GM19468 (cell line): ENCODE results near the gene ELFN1.

Source experiments
- ATAC-seq: cut with Tn5 transposase; IDR thresholded peaks from one replicate; pipeline ENCODE4 v1.9.1; 2021; ENCODE audit warnings: mild to moderate bottlenecking, moderate library complexity, moderate number of reproducible peaks; ENCODE audit not compliant: unreplicated experiment; ENCODE audit errors: extremely low read depth

ELFN1 gene

DNA sequence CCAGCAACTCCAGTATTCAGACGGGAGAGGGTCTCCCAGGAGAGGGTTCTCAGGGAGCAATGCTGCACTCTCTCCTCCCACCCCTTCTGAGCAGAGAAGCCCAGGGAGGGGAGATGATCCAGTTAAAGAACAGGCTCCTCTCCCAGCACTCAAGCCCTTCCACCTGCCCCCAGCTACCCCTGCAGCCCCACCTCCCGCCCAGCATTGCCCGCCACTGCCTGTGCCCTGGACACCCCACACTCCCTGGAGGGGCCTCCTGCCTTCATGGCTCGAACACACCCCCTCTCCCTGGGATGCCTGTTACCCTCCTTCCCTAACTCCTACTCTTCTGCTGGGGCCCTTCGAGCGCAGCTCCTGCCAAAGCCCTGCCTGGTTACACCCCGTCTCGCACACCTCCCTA, 66.8 kb downstream of the ELFN1 start:
- ATAC-seq: no peak

DNA sequence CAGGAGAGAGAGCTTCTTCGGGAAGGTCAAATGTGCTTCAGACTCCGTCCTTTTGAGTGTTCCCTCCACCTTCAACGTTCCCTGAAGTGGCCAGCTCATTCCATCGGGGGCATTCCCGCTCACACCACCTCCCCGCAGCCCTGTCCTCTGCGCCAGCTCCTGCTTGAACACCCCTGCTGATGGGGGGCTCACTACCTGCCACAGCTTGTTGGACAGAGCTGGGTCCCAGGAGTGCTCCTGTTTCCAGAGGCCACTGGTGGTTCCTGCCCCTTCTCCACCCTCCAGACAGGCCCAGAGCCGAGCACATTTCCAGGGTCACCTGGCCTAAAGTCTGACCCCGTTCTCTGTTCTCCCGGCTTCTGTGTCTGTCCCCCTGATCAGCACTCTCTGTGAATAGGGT, 67.4 kb downstream of the ELFN1 start:
- no peak for ATAC-seq

DNA sequence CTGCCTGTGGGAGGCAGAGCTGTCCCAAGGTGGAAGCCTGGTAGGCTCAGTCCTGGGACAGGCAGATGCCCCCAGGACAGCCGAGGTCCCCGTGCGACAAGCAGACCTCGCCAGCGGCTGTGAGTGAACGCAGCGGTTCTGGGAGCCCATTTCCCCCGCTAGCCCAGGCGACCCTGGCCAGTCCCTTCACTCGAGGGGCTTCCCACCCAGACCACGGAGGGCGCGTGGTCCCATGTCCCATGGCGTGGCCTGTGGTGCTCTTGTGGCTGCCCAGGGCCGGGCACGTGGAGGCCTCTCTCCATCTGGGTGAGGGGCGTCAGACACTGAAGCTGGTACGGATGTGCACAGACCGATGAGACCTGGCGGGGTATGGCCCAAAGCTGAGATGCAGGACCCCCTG, 67.9 kb downstream of the ELFN1 start:
- ATAC-seq: no peak

DNA sequence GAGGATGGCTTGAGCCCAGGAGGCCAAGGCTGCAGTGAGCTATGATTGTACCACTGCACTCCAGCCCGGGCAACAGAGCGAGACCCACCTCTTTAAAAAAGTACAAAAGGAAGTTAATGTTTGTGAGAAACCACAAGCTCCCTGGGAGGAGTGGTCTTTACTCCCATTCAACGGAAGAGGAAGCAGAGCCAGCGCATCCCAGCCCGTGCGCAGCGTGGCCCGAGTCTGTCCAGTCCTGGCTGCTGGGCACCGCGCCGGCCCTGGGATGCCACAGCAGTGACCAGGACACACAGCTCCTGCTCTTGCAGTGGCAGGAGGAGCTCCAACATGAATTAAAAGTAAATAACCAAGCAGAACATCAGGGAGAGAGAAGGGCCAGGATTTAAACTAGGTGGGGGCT, 68.4 kb downstream of the ELFN1 start:
- ATAC-seq: no peak

DNA sequence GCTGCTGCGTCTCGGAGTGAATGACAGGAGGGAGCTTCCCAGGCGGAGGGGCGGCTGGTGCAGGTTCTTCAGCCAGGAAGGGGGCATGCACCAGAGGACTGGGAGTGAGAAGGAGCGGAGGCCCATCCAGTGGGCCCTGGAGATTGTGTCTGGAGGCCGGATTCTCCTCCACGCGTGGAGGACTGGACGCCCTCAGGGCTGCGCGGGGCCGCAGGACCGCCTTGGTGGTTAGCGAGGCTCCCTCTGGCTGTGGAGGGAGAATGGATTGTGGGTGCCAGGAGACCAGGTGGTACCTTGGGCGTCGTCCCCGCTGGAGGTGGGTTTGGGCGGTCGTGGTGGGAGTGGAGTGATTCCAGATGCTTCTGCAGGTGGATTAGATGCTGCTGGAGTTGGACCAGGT, 68.9 kb downstream of the ELFN1 start:
- no peak for ATAC-seq

DNA sequence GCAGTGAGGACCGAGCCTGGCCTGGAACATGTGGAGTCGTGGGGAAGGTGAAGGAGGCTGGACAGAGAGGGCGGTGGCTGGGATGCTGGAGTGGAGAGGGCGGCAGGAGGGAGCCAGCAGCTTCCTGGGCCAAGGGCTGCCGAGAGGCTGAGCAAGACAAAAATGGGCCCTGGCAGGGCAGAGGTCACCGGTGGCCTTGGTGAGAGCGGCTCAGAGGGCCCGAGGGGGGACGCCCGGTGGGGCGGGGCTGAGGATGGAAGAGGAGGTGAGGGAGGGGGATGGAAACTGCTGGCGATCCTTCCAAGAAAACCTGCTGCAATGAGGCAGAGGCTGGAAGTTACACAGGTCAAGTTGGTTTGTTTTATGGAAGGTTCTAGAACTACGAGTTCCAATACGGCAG, 69.5 kb downstream of the ELFN1 start:
- ATAC-seq: no peak

DNA sequence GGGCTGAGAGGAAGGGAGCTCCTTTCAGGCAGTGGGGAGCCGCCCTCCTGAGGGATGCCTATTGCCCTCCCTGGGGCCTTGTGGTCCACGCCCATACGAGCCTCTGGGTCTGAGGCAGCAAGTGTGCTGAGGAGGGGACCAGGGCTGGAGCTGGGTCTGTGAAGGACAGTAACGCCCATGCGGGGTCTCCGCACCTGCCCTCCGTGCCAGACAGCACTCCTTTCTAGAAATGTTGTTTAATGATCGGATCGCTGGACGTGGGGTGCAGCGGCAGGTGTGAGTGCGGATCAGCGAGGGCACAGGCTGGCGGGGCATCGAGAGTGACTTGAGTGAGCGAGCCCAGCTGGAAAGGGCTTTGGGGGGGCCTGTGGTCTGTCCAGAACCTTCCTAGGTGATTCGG, 70.1 kb downstream of the ELFN1 start:
- no peak for ATAC-seq

GRCh38 chr7:1741246-1741645, 71.2 kb downstream of the ELFN1 start:
- no peak for ATAC-seq

GRCh38 chr7:1741751-1742554, 71.9 kb downstream of the ELFN1 start:
- no peak for ATAC-seq

- no peak for ATAC-seq
These were observed 72.7 kb downstream of the ELFN1 start for GRCh38 chr7:1742555-1743303.

DNA sequence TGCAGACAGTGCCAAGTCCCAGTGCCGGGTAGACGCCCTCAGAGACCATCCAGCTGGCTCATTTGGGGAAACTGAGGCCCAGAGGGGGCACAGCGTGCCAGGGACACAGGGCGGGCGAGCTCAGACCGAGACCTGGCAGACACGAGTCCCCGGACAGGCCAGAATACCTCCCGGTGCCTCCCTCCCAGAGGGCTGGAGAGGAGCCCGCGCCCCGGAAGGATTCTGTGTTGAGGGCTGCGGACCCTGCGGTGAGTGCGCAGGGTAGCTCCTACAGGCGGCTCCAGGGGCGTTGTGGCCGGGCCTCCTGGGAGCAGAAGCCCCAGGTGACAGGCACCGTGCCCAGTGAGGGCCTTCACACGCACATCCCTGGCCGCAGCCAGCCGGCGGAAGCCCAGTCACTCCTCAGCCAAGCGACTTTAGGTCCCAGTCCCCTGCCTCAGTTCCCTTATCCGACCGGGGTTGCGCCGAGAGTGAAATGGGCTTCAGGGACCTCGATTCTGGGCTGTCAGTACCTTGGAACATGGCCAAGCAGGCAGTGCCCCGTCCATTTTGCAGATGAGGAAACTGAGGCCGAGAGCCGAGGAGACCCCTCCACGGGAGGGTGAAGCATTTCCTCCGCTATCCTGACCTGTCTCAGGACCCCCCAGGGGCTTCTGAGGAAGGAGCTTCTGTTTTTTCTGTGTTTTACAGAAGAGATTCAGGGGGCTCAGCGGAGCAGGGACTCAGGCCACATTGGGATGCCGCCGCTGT, 73.6 kb downstream of the ELFN1 start:
- no peak for ATAC-seq

DNA sequence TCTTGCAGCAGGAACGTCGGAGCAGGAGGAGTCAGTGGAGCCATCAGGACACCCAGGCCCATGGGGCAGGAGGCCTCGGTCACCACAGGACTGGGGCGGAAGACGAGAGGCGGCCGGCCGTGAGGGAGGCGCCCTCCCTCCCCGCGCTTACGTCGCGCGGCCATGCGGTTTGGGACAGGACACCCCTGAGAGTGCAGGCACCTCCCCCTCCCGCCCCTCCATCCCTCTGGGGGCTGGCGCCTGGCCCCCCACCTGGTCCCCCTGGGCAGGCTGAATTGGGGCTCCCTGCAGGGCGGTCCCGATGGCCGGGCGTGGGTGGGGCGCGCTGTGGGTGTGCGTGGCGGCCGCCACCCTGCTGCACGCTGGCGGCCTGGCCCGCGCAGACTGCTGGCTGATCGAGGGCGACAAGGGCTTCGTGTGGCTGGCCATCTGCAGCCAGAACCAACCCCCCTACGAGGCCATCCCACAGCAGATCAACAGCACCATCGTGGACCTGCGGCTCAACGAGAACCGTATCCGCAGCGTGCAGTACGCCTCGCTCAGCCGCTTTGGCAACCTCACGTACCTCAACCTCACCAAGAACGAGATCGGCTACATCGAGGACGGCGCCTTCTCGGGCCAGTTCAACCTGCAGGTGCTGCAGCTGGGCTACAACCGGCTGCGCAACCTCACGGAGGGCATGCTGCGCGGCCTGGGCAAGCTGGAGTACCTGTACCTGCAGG, 74.4 kb downstream of the ELFN1 start:
- no peak for ATAC-seq

- ATAC-seq: no peak
These were observed 75.0 kb downstream of the ELFN1 start for GRCh38 chr7:1745018-1745532.

DNA sequence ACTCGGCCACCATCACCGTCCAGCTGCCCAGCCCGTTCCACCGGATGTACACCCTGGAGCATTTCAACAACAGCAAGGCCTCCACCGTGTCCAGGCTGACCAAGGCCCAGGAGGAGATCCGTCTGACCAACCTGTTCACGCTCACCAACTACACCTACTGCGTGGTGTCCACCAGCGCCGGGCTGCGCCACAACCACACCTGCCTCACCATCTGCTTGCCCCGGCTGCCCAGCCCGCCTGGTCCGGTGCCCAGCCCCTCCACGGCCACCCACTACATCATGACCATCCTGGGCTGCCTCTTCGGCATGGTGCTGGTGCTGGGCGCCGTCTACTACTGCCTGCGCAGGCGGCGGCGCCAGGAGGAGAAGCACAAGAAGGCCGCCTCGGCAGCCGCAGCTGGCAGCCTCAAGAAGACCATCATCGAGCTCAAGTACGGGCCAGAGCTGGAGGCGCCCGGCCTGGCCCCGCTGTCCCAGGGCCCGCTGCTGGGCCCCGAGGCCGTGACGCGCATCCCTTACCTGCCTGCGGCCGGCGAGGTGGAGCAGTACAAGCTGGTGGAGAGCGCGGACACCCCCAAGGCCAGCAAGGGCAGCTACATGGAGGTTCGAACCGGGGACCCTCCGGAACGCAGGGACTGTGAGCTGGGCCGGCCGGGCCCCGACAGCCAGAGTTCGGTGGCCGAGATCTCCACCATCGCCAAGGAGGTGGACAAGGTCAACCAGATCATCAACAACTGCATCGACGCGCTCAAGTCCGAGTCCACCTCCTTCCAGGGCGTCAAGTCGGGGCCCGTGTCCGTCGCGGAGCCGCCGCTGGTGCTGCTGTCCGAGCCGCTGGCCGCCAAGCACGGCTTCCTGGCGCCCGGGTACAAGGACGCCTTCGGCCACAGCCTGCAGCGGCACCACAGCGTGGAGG, 75.8 kb downstream of the ELFN1 start:
- no peak for ATAC-seq

DNA sequence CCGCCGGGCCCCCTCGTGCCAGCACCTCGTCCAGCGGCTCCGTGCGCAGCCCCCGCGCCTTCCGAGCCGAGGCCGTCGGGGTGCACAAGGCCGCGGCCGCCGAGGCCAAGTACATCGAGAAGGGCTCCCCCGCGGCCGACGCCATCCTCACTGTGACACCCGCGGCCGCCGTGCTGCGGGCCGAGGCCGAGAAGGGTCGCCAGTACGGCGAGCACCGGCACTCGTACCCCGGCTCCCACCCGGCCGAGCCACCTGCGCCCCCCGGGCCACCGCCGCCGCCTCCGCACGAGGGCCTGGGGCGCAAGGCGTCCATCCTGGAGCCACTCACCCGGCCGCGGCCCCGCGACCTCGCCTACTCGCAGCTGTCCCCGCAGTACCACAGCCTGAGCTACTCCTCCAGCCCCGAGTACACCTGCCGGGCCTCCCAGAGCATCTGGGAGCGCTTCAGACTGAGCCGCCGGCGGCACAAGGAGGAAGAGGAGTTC, 76.5 kb downstream of the ELFN1 start:
- ATAC-seq: no peak

DNA sequence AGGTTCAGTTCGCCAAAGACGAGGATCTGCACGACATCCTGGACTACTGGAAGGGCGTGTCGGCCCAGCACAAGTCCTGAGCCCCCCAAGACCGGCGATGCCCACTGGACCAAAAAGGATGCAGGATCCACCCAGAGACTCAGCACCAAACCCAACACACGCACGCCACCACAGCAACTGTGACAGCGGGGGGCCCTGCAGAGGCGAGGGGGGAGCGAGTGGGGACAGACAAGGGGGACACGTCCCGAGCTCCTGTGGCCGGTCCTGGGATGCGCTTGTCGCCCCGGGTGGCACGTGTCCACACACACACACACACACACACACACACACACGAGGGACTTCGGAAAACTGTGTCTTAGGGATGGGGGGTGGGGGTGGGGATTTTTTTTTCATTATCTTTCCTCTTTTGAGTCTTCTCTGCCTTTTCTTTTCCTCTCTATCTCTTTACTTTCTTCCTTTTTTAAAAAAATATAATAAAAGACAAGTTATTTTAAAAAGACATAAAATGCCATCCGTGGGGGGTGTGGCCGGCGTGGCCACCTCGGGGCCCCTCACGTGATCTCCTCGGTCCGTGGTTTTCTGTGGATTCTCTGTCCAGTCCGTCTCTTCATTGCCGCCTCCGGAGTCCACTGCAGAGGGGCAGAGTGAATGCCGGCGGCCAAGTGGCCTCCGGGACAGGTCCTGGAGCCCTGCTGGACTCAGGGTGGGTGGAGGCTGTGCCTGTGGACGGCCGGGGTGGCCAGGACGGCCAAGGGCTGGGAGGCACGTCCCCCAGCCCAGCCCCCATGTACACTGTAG, 77.1 kb downstream of the ELFN1 start:
- no peak for ATAC-seq

- no peak for ATAC-seq
These were observed 78.2 kb downstream of the ELFN1 start for GRCh38 chr7:1748076-1748838.

DNA sequence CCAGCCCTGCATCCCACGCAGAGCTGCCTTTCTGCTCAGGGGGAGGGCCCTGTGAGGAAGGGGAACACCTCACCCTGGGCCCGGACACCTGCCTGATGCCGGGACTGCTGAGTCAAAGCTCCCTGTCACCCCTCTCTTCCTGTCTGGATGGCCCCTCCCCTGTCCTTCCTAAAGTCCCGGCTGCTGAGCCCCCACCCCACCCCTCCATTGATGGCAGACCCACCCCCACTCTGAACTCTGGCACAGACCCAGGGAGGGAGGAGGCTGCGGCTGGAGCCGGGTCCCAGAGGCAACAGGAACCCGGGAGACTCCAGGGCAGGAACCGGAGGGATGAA, 78.7 kb downstream of the ELFN1 start:
- ATAC-seq: no peak
